SK-N-SH treated with all-trans-retinoic acid at 6 μM for 48 hours (cell line): ENCODE data around the gene NACC1.

Experiments used
- ATAC-seq: fragments of 200-7000 bp; cut with Tn5 transposase; 3 replicates; pipeline ENCODE4 v1.9.1; 2020; ENCODE audit warnings: mild to moderate bottlenecking, moderate library complexity
- ARNTL ChIP-seq: fragments of 450-650 bp; formaldehyde crosslinking; IDR thresholded peaks from 2 replicates; pipeline ENCODE4 v1.5.0; 2020; ENCODE audit warnings: low read depth, mild to moderate bottlenecking, moderate library complexity, borderline replicate concordance
- BACH2 ChIP-seq: fragments of 250-450 bp; sonication (Bioruptor Pico); IDR thresholded peaks from 2 replicates; pipeline ENCODE4 v1.9.0; 2021; ENCODE audit warnings: mild to moderate bottlenecking, borderline replicate concordance
- CSDC2 ChIP-seq: fragments of 250-450 bp; sonication (Bioruptor Pico); IDR thresholded peaks from 2 replicates; pipeline ENCODE4 v1.5.0; 2020; ENCODE audit warnings: mild to moderate bottlenecking, moderate library complexity
- ESRRG ChIP-seq: fragments of 250-450 bp; sonication (Bioruptor Pico); IDR thresholded peaks from 2 replicates; pipeline ENCODE4 v1.6.1; 2021; ENCODE audit warnings: mild to moderate bottlenecking
- GLIS3 ChIP-seq: fragments of 250-450 bp; sonication (Bioruptor Pico); IDR thresholded peaks from 2 replicates; pipeline ENCODE4 v1.5.0; 2020; ENCODE audit warnings: mild to moderate bottlenecking, moderate library complexity
- ISL1 ChIP-seq: fragments of 250-450 bp; sonication (Bioruptor Pico); IDR thresholded peaks from 2 replicates; pipeline ENCODE4 v2.1.2; 2022; ENCODE audit warnings: mild to moderate bottlenecking, moderate library complexity
- OSR1 ChIP-seq: fragments of 250-450 bp; sonication (Bioruptor Pico); IDR thresholded peaks from 2 replicates; pipeline ENCODE4 v1.8.0; 2022; ENCODE audit warnings: moderate library complexity, mild to moderate bottlenecking, inconsistent platforms
- POU6F1 ChIP-seq: fragments of 250-450 bp; sonication (Bioruptor Pico); IDR thresholded peaks from 2 replicates; pipeline ENCODE4 v1.8.0; 2021; ENCODE audit warnings: low read depth, mild to moderate bottlenecking, moderate library complexity, borderline replicate concordance
- PPARA ChIP-seq: fragments of 250-450 bp; sonication (Bioruptor Pico); IDR thresholded peaks from 2 replicates; pipeline ENCODE4 v1.5.0; 2020; ENCODE audit warnings: mild to moderate bottlenecking, borderline replicate concordance
- RARB ChIP-seq: fragments of 250-450 bp; sonication (Bioruptor Pico); IDR thresholded peaks from 2 replicates; pipeline ENCODE4 v1.8.0; 2021; ENCODE audit warnings: mild to moderate bottlenecking, moderate library complexity
- SNAI2 ChIP-seq: fragments of 250-450 bp; sonication (Bioruptor Pico); IDR thresholded peaks from 2 replicates; pipeline ENCODE4 v1.5.0; 2020; ENCODE audit warnings: mild to moderate bottlenecking, moderate library complexity
- TCF4 ChIP-seq: fragments of 250-450 bp; sonication (Bioruptor Pico); IDR thresholded peaks from 2 replicates; pipeline ENCODE4 v1.8.0; 2021; ENCODE audit warnings: mild to moderate bottlenecking, moderate library complexity, borderline replicate concordance
- TOX ChIP-seq: fragments of 250-450 bp; sonication (Bioruptor Pico); IDR thresholded peaks from 2 replicates; pipeline ENCODE4 v1.8.0; 2021; ENCODE audit warnings: mild to moderate bottlenecking, moderate library complexity, borderline replicate concordance
- ZC3H10 ChIP-seq: fragments of 250-450 bp; sonication (Bioruptor Pico); IDR thresholded peaks from 2 replicates; pipeline ENCODE4 v1.5.1; 2021; ENCODE audit warnings: mild to moderate bottlenecking, moderate library complexity
- ZFP3 ChIP-seq: fragments of 250-450 bp; sonication (Bioruptor Pico); IDR thresholded peaks from 2 replicates; pipeline ENCODE4 v1.5.0; 2020; ENCODE audit warnings: mild to moderate bottlenecking, moderate library complexity
- ZFP30 ChIP-seq: fragments of 450-650 bp; formaldehyde crosslinking; IDR thresholded peaks from 2 replicates; pipeline ENCODE4 v1.5.0; 2022; ENCODE audit warnings: mild to moderate bottlenecking, moderate library complexity
- ZNF565 ChIP-seq: fragments of 450-650 bp; formaldehyde crosslinking; conservative IDR thresholded peaks from 2 replicates; pipeline ENCODE4 v1.5.0; 2020; ENCODE audit warnings: low read depth, mild to moderate bottlenecking, moderate library complexity
- ZNF8 ChIP-seq: fragments of 450-650 bp; formaldehyde crosslinking; IDR thresholded peaks from 2 replicates; pipeline ENCODE4 v1.5.0; 2020; ENCODE audit warnings: mild to moderate bottlenecking, moderate library complexity
- TF ChIP-seq, protein P1 (sequence below): fragments of 250-450 bp; sonication (Bioruptor Pico); IDR thresholded peaks from 2 replicates; pipeline ENCODE4 v1.5.1; 2020; ENCODE audit warnings: low read depth, mild to moderate bottlenecking, moderate library complexity
- TF ChIP-seq, protein P2 (sequence below): fragments of 250-450 bp; sonication (Bioruptor Pico); IDR thresholded peaks from 2 replicates; pipeline ENCODE4 v1.5.1; 2021; ENCODE audit warnings: mild to moderate bottlenecking, moderate library complexity
- TF ChIP-seq, protein P3 (sequence below): fragments of 250-450 bp; sonication (Bioruptor Pico); IDR thresholded peaks from 2 replicates; pipeline ENCODE4 v1.8.0; 2020; ENCODE audit warnings: mild to moderate bottlenecking, moderate library complexity, borderline replicate concordance

Gene NACC1

GRCh38 chr19:13093407-13094105 lies 24.5 kb upstream of the NACC1 start (continued):
- TF ChIP-seq POU6F1 (no peak), ISL1 (no peak), RARB (CRISPR knock-in tag) (no peak)
- TF ChIP-seq, protein P1, sequence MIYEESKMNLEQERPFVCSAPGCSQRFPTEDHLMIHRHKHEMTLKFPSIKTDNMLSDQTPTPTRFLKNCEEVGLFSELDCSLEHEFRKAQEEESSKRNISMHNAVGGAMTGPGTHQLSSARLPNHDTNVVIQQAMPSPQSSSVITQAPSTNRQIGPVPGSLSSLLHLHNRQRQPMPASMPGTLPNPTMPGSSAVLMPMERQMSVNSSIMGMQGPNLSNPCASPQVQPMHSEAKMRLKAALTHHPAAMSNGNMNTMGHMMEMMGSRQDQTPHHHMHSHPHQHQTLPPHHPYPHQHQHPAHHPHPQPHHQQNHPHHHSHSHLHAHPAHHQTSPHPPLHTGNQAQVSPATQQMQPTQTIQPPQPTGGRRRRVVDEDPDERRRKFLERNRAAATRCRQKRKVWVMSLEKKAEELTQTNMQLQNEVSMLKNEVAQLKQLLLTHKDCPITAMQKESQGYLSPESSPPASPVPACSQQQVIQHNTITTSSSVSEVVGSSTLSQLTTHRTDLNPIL (CRISPR knock-in tag): no peak

DNA sequence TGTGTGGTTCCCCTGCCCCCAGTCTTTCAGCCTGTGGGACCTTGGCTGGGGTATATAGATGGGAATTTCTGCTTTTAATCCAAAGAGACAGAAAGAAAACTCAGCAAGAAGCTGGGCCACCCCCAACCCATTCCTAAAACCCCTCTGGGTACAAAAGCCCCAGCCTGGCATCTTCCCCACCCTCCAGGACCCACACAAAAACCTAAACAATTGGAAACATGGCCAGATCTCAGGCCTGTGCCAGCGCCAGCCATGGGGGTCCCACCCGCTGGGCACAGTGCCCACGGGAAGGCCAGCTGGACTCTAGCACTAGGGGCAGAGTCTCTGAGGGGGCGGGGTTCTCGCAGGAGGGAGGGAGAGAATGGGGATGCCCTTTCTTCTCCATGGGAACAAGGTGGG lies 24.0 kb upstream of the NACC1 start:
- TF ChIP-seq SNAI2: no peak
- no peak for TF ChIP-seq ZNF8 (CRISPR knock-in tag)
- TF ChIP-seq, protein P2, sequence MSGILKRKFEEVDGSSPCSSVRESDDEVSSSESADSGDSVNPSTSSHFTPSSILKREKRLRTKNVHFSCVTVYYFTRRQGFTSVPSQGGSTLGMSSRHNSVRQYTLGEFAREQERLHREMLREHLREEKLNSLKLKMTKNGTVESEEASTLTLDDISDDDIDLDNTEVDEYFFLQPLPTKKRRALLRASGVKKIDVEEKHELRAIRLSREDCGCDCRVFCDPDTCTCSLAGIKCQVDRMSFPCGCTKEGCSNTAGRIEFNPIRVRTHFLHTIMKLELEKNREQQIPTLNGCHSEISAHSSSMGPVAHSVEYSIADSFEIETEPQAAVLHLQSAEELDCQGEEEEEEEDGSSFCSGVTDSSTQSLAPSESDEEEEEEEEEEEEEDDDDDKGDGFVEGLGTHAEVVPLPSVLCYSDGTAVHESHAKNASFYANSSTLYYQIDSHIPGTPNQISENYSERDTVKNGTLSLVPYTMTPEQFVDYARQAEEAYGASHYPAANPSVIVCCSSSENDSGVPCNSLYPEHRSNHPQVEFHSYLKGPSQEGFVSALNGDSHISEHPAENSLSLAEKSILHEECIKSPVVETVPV (CRISPR knock-in tag): no peak
- TF ChIP-seq ZFP30 (CRISPR knock-in tag): no peak
- no peak for TF ChIP-seq ZNF565
- no peak for TF ChIP-seq CSDC2 (CRISPR knock-in tag)
- TF ChIP-seq POU6F1: no peak
- no peak for TF ChIP-seq ZC3H10 (CRISPR knock-in tag)
- TF ChIP-seq ZFP3 (CRISPR knock-in tag): no peak
- TF ChIP-seq GLIS3: no peak
- TF ChIP-seq TCF4 (CRISPR knock-in tag): no peak
- TF ChIP-seq, protein P1 (CRISPR knock-in tag): no peak
- TF ChIP-seq ESRRG (CRISPR knock-in tag): no peak
- no peak for TF ChIP-seq ARNTL (CRISPR knock-in tag)
- TF ChIP-seq BACH2 (CRISPR knock-in tag): no peak
- TF ChIP-seq OSR1 (CRISPR knock-in tag): no peak
- TF ChIP-seq TOX (CRISPR knock-in tag): no peak
- TF ChIP-seq, all 23 proteins: peak for 0
- ATAC-seq: no peak

GRCh38 chr19:13094771-13095392 lies 23.2 kb upstream of the NACC1 start:
- ATAC-seq: no peak
- TF ChIP-seq POU6F1 (no peak), PPARA (no peak), ZFP30 (CRISPR knock-in tag) (no peak), SNAI2 (no peak), TCF4 (CRISPR knock-in tag) (no peak), CSDC2 (CRISPR knock-in tag) (no peak), ISL1 (no peak), ZNF8 (CRISPR knock-in tag) (no peak)
- TF ChIP-seq, protein P3, sequence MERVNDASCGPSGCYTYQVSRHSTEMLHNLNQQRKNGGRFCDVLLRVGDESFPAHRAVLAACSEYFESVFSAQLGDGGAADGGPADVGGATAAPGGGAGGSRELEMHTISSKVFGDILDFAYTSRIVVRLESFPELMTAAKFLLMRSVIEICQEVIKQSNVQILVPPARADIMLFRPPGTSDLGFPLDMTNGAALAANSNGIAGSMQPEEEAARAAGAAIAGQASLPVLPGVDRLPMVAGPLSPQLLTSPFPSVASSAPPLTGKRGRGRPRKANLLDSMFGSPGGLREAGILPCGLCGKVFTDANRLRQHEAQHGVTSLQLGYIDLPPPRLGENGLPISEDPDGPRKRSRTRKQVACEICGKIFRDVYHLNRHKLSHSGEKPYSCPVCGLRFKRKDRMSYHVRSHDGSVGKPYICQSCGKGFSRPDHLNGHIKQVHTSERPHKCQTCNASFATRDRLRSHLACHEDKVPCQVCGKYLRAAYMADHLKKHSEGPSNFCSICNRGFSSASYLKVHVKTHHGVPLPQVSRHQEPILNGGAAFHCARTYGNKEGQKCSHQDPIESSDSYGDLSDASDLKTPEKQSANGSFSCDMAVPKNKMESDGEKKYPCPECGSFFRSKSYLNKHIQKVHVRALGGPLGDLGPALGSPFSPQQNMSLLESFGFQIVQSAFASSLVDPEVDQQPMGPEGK (CRISPR knock-in tag): no peak
- TF ChIP-seq, protein P2 (CRISPR knock-in tag): no peak
- TF ChIP-seq, protein P1 (CRISPR knock-in tag): no peak
